ENCODE results near the gene SLC9A9.

Gene SLC9A9

GRCh38 chr3:143581972-143582722 is 266.1 kb downstream of the SLC9A9 start:
- H3K4me3 Mint-ChIP-seq, result no peak overlapping the region
- no peaks in the 10 kb centered on the region for H3K27me3 Mint-ChIP-seq
- H3K27ac Mint-ChIP-seq (ENCODE audit: low read depth), result no peak overlapping the region
- H3K36me3 Mint-ChIP-seq (ENCODE audit: insufficient read depth), result no peaks in the 10 kb centered on the region
- ATAC-seq (replicated peaks; ENCODE audit: extremely low read depth, poor library complexity, severe bottlenecking) (no peak), DNase-seq (ENCODE audit: low spot score in 2 of 2) (no peak)
- peaks cover 5% of the 10 kb centered on the region for H3K4me1 Mint-ChIP-seq
- no peaks in the 10 kb centered on the region for H3K9me3 Mint-ChIP-seq

DNA sequence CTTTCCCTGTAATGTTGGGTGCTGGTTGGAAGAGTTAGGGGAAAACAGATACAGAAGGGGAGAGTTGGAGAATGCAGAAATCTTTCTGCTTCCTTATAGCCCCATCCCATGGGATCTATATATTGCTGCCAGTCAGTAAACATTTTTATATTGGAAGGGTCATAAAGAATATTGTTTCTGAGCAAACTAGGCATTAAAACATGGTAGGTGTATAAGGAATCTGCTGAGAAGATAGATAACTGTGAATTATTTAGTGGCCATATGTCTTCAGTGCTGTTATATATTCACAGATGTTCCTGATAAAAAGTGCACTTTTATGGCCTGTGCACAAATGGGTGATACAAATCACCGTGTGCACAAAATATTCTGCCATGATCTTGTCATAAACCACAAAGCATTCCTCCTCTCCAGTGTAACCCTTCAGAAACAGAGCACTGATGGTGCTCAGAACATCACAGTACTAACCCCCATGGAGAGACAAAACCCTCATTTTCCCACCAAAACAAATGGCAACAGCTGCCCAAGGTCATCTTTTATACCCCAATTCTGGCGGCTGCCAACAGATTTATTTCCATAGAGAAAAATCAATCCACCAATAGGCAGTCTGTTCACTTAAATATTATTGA is 269.3 kb downstream of the SLC9A9 start:
- DNase-seq (ENCODE audit: low spot score in 2 of 2) (no peak), ATAC-seq (replicated peaks; ENCODE audit: extremely low read depth, poor library complexity, severe bottlenecking) (no peak)
- H3K27ac Mint-ChIP-seq (ENCODE audit: low read depth), result no peak overlapping the region
- no peak overlapping the region for H3K4me3 Mint-ChIP-seq
- H3K4me1 Mint-ChIP-seq, result no peaks in the 10 kb centered on the region
- H3K9me3 Mint-ChIP-seq, result no peaks in the 10 kb centered on the region
- no peaks in the 10 kb centered on the region for H3K27me3 Mint-ChIP-seq
- peaks cover 2% of the 10 kb centered on the region for H3K36me3 Mint-ChIP-seq (ENCODE audit: insufficient read depth)

DNA sequence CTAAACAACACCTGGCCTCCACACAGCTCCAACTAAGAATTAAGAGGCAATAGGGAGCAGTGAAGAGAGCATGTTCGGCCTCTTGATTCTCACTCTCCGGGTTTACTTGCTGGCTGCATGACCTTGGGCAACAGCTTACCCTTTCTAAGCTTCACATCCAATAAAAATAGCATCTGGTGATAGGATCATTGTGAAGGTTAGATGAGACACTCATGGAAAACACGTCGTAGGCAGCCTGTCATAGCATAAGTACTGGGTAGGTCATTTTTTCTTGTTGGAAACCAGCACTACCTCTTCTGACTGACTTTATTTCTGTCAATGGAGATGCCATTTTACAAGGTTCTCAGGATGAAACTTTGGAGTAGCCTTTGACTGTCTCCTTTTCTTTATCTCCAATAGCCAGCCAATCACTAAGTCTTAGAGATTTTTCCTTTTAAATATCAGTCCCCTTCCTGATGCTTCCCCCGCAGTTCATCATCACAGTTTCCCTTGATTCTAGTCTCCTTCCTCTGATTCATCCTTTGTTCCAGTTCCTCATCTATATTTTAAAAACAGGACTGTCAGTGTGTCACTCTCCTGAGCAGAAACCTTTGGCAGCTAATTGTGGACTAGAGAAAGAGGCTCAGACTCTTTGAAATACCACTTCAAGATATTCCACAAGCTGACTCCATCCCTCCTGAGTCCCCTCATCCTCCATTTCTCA is 271.5 kb downstream of the SLC9A9 start:
- DNase-seq (ENCODE audit: low spot score in 2 of 2), result no peak
- Mint-ChIP-seq H3K27me3 (no peaks in the 10 kb centered on the region), H3K4me1 (no peaks in the 10 kb centered on the region), H3K27ac (ENCODE audit: low read depth) (peak overlapping the region; percentile 7), H3K4me3 (no peak overlapping the region), H3K36me3 (ENCODE audit: insufficient read depth) (peaks cover 2% of the 10 kb centered on the region), H3K9me3 (no peaks in the 10 kb centered on the region)
- no peak for ATAC-seq (replicated peaks; ENCODE audit: extremely low read depth, poor library complexity, severe bottlenecking)

DNA sequence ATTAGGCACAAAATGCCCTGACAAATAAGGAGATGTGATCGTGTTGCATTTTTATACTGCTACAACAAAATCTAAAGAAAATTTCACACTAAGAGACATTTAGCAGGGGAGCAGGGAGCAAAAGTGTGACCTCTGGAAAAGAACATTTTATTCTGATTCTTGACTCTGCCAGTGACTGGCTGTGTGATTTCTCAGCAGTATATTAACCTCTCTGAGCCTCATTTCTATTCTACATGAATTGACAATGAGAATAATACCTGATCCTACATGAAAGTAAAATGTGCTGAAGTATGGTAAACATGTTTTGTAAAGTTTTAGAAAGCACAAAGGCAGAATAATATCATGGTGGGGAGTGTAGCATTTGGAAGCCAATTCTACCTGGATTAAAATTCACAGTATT is 273.3 kb downstream of the SLC9A9 start:
- ATAC-seq (replicated peaks; ENCODE audit: extremely low read depth, poor library complexity, severe bottlenecking) (no peak), DNase-seq (ENCODE audit: low spot score in 2 of 2) (no peak)
- Mint-ChIP-seq H3K9me3 (no peaks in the 10 kb centered on the region), H3K4me3 (no peak overlapping the region), H3K27me3 (no peaks in the 10 kb centered on the region), H3K36me3 (ENCODE audit: insufficient read depth) (peaks cover 2% of the 10 kb centered on the region), H3K4me1 (no peaks in the 10 kb centered on the region), H3K27ac (ENCODE audit: low read depth) (no peak overlapping the region)

DNA sequence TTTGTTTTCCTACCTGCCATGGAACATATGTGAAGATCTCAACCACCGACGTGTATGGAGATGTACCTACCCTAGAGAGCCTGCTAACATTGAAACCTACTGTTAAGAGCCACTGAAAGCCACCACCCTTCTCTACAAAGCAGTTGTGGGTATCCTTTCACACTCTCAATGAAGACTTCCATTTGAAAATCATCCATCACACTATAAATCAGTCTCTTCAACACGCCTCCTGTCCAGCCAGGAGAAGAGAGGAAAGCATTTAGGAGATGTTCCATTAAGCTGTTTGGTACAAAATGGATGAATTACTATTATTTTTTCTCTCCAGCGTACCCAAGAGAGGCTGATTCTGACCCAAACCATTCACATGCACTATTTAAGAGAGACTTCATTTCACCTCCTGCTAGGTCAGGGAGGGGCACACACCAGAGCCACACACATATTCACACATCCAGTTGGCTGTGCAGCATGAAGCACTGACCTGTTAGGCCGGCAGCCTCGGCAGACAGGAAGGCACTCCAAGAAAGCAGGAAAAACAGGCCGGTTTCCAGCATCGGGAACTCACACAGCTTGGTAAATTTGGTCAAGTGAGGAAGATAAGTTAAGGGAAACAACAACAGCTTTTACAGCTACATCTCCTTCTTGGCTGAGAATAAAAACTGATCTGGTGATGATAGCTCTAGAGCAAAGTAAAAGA is 274.5 kb downstream of the SLC9A9 start:
- no peaks in the 10 kb centered on the region for H3K27me3 Mint-ChIP-seq
- no peak for DNase-seq (ENCODE audit: low spot score in 2 of 2)
- H3K36me3 Mint-ChIP-seq (ENCODE audit: insufficient read depth), result peaks cover 2% of the 10 kb centered on the region
- H3K27ac Mint-ChIP-seq (ENCODE audit: low read depth), result no peak overlapping the region
- ATAC-seq (replicated peaks; ENCODE audit: extremely low read depth, poor library complexity, severe bottlenecking), result no peak
- no peaks in the 10 kb centered on the region for H3K9me3 Mint-ChIP-seq
- H3K4me3 Mint-ChIP-seq, result no peak overlapping the region
- no peaks in the 10 kb centered on the region for H3K4me1 Mint-ChIP-seq

DNA sequence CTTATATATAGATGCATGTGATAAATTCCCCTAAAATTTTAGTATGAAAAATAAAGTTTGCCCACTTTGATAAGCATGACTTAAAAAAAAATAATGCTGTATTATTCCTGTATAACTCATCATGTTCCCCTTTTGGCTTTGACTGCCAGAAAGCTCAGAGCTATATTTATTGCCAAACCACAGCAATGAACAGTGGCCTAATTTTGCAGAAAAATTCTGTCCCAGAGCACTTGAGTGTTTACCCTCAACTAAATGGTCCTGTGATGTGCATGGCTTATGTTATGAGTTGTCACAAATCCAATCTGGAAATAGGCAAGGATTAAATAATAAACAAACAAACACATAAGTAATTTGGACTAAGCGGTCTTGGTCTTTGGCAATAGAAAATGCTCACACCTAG is 276.7 kb downstream of the SLC9A9 start:
- Mint-ChIP-seq H3K27me3 (no peaks in the 10 kb centered on the region), H3K36me3 (ENCODE audit: insufficient read depth) (peaks cover 2% of the 10 kb centered on the region), H3K27ac (ENCODE audit: low read depth) (no peak overlapping the region), H3K4me1 (no peaks in the 10 kb centered on the region), H3K9me3 (no peaks in the 10 kb centered on the region), H3K4me3 (no peak overlapping the region)
- no peak for ATAC-seq (replicated peaks; ENCODE audit: extremely low read depth, poor library complexity, severe bottlenecking)
- DNase-seq (ENCODE audit: low spot score in 2 of 2), result no peak

DNA sequence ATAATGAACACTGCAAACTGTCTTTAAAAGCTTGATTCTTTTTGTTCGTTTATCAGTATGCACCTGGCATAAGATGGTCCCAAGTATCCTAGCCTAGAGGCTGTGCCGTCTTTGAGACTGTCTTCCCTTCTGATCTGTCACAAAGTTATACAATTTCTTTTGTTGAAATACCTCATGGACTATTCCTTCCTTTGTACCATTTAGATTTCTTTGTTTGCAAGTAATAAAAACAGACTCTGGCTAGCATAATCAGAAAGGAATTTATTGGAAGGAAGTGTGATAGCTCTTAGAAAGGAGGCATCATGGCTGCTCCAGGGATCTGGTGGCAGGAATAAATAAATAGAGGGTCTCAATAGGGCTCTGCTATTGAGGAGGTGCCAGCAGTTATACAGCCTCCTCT is 280.4 kb downstream of the SLC9A9 start:
- Mint-ChIP-seq H3K9me3 (no peaks in the 10 kb centered on the region), H3K27ac (ENCODE audit: low read depth) (no peak overlapping the region), H3K27me3 (no peaks in the 10 kb centered on the region), H3K36me3 (ENCODE audit: insufficient read depth) (no peaks in the 10 kb centered on the region), H3K4me1 (no peaks in the 10 kb centered on the region), H3K4me3 (no peak overlapping the region)
- no peak for ATAC-seq (replicated peaks; ENCODE audit: extremely low read depth, poor library complexity, severe bottlenecking)
- no peak for DNase-seq (ENCODE audit: low spot score in 2 of 2)

DNA sequence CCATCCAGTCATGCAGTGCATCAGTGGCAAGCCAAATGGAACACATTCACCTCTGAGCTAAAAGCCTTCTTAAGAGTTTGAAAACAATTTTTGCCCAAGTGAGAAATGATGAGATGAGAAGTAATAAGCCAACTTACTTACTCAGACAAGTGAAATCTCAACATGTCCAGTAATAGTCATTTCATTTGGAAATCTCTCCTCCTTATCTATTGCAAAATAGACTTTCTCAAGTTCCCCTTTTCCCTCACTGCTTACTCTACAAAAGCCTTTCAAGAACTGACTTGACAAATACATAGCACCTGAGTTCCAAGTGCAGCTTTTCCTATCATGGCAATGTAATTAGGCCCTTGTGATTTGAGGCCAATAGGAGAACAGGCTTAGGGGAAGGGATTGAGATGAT is 282.3 kb downstream of the SLC9A9 start:
- DNase-seq (ENCODE audit: low spot score in 2 of 2), result no peak
- Mint-ChIP-seq H3K36me3 (ENCODE audit: insufficient read depth) (peaks cover 2% of the 10 kb centered on the region), H3K9me3 (no peaks in the 10 kb centered on the region), H3K27ac (ENCODE audit: low read depth) (no peak overlapping the region), H3K4me3 (no peak overlapping the region), H3K27me3 (no peaks in the 10 kb centered on the region), H3K4me1 (no peaks in the 10 kb centered on the region)
- no peak for ATAC-seq (replicated peaks; ENCODE audit: extremely low read depth, poor library complexity, severe bottlenecking)

- Mint-ChIP-seq H3K36me3 (ENCODE audit: insufficient read depth) (peaks cover 2% of the 10 kb centered on the region), H3K4me3 (no peak overlapping the region), H3K4me1 (no peaks in the 10 kb centered on the region), H3K27me3 (no peaks in the 10 kb centered on the region), H3K9me3 (no peaks in the 10 kb centered on the region), H3K27ac (ENCODE audit: low read depth) (no peak overlapping the region)
- DNase-seq (ENCODE audit: low spot score in 2 of 2), result no peak
- no peak for ATAC-seq (replicated peaks; ENCODE audit: extremely low read depth, poor library complexity, severe bottlenecking)
Measured at GRCh38 chr3:143563786-143564185, 284.5 kb downstream of the SLC9A9 start.

GRCh38 chr3:143562789-143563188 is 285.5 kb downstream of the SLC9A9 start:
- no peak for DNase-seq (ENCODE audit: low spot score in 2 of 2)
- Mint-ChIP-seq H3K36me3 (ENCODE audit: insufficient read depth) (peaks cover 2% of the 10 kb centered on the region), H3K9me3 (no peaks in the 10 kb centered on the region), H3K27ac (ENCODE audit: low read depth) (no peak overlapping the region), H3K27me3 (no peaks in the 10 kb centered on the region), H3K4me1 (no peaks in the 10 kb centered on the region), H3K4me3 (no peak overlapping the region)
- no peak for ATAC-seq (replicated peaks; ENCODE audit: extremely low read depth, poor library complexity, severe bottlenecking)

DNA sequence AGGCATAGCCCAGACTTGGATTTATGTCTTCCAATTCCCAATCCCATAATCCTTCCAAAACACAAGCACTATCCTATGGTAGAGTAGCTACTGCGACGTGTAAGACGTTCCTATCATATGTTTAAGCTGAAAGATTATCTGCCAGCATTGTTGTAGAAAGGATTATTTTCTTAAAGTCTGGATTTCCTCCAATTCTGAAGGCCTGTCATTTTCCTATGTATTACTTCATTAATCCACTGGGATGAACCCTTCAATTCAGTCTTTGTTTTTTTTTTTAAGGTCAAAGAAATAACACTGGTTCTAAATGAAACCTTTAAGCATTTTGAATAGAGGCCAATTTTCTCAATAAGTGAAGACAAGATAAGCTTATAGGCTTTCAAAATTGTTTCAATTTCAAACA is 289.0 kb downstream of the SLC9A9 start:
- Mint-ChIP-seq H3K27me3 (no peaks in the 10 kb centered on the region), H3K4me3 (no peak overlapping the region), H3K4me1 (no peaks in the 10 kb centered on the region), H3K9me3 (no peaks in the 10 kb centered on the region), H3K36me3 (ENCODE audit: insufficient read depth) (peaks cover 2% of the 10 kb centered on the region), H3K27ac (ENCODE audit: low read depth) (no peak overlapping the region)
- ATAC-seq (replicated peaks; ENCODE audit: extremely low read depth, poor library complexity, severe bottlenecking) (no peak), DNase-seq (ENCODE audit: low spot score in 2 of 2) (no peak)

DNA sequence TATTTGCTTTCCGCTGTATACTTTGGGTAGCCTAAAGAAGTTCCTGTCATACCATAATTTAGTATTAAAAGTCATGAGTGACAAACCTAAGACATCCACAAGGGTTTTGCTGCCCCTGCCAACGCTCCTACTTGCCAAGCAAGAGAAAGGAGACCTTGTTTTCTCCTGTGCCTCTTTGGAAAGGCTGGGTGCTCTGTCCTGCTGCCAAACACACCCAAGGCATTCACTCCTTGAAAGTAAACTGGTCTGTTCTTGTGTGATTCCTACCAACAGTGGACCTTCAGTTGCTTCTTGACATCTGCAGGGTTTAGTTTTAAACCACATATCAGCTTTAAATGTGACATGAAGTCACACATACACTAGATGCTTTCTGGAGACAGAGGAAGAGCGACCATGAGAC is 295.4 kb downstream of the SLC9A9 start:
- H3K27me3 Mint-ChIP-seq, result no peaks in the 10 kb centered on the region
- DNase-seq (ENCODE audit: low spot score in 2 of 2) (no peak), ATAC-seq (replicated peaks; ENCODE audit: extremely low read depth, poor library complexity, severe bottlenecking) (no peak)
- no peak overlapping the region for H3K4me3 Mint-ChIP-seq
- peaks cover 6% of the 10 kb centered on the region for H3K9me3 Mint-ChIP-seq
- no peaks in the 10 kb centered on the region for H3K4me1 Mint-ChIP-seq
- H3K27ac Mint-ChIP-seq (ENCODE audit: low read depth), result no peak overlapping the region
- peaks cover 3% of the 10 kb centered on the region for H3K36me3 Mint-ChIP-seq (ENCODE audit: insufficient read depth)
